GM19397 (cell line): ENCODE results near the gene ATP6V1F.

Source experiments
- ATAC-seq: cut with Tn5 transposase; IDR thresholded peaks from one replicate; pipeline ENCODE4 v1.9.1; 2021; ENCODE audit warnings: mild to moderate bottlenecking, moderate library complexity; ENCODE audit not compliant: unreplicated experiment

Gene ATP6V1F

GRCh38 chr7:128847721-128848211 lies 14.9 kb upstream of the ATP6V1F start:
- ATAC-seq, result no peak

DNA sequence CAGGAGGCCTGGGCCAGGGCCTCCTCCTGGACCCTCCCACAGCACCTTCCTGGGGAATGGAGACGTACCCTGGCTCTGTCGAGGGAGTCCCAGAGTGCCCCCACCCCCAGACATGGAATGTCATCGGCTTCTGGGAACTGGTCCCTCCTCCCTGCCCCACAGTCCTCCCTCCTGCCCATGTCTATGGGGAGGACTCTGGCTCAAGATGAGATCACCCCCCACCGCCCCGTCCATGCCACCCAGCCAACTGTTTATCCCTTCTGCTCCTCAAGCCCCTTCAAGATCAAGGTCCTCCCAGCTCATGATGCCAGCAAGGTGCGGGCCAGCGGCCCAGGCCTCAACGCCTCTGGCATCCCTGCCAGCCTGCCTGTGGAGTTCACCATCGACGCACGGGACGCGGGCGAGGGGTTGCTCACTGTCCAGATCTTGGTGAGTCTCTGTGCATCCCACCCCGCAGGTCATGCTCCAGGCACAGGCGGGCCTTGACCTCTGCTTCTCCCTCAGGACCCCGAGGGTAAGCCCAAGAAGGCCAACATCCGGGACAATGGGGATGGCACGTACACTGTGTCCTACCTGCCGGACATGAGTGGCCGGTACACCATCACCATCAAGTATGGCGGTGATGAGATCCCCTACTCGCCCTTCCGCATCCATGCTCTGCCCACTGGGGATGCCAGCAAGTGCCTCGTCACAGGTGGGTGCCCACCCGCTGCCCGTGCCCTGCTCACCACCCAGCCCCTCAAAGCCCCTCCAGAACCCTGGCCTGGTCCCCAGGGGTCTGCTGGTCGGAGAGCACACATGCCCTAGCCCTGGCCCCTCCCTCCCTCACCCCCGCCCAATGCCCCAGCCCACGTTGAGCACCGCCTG lies 14.1 kb upstream of the ATP6V1F start:
- ATAC-seq, result no peak

DNA sequence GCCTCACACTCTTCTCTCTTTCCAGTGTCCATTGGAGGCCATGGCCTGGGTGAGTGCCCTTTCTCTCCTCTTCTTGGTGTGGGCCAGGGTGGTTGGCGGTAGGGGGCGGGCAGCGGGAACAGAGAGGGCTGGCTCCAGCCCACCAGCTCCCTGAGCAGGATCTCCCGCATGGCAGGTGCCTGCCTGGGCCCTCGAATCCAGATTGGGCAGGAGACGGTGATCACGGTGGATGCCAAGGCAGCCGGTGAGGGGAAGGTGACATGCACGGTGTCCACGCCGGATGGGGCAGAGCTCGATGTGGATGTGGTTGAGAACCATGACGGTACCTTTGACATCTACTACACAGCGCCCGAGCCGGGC lies 13.5 kb upstream of the ATP6V1F start:
- no peak for ATAC-seq

- no peak for ATAC-seq
Observed at GRCh38 chr7:128849804-128850490, 12.7 kb upstream of the ATP6V1F start.

DNA sequence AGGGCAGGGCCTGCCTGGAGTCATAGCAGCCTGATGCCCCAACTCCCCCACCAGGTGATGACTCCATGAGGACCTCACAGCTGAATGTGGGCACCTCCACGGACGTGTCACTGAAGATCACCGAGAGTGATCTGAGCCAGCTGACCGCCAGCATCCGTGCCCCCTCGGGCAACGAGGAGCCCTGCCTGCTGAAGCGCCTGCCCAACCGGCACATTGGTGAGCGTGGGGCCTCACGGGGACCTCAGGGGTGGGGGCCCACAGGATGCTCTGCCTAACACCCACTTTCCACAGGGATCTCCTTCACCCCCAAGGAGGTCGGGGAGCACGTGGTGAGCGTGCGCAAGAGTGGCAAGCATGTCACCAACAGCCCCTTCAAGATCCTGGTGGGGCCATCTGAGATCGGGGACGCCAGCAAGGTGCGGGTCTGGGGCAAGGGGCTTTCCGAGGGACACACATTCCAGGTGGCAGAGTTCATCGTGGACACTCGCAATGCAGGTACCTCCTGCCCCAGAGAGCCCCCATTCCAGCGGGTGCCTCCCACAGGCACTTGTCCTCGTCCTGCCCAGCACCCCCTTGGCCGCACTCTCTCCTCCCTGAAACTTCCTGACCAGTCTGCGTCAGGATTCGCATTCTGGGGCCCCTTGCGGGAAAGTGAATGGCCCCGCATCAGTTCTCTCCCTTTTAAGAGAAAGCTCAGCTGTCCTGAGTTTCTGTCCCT lies 10.0 kb upstream of the ATP6V1F start:
- no peak for ATAC-seq

- ATAC-seq, result no peak
Observed at GRCh38 chr7:128853799-128854198, 8.9 kb upstream of the ATP6V1F start.

GRCh38 chr7:128854396-128854795 lies 8.3 kb upstream of the ATP6V1F start:
- no peak for ATAC-seq

DNA sequence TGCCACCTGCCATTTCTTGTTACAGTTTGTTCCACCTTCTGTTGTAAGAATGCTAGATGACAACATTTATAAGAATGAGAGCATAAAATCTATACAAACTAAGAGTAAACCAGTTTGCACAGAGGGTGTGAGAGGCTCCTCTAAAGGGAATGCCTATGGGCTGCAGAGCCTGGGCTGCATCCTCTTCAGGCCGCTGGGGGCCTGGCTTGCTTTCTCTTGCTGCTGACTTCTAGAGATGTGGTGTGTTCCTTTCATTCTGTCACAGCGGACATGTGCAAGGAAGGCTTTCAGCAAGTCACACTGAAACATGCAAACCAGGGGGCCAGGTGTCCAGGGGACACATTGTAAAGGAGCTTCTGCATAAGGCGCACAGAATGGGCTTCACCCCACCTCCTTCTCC lies 7.1 kb upstream of the ATP6V1F start:
- ATAC-seq, result no peak

- no peak for ATAC-seq
Observed at GRCh38 chr7:128856001-128856718, 6.5 kb upstream of the ATP6V1F start.

- ATAC-seq, result no peak
Observed at GRCh38 chr7:128858380-128859231, 4.0 kb upstream of the ATP6V1F start.

DNA sequence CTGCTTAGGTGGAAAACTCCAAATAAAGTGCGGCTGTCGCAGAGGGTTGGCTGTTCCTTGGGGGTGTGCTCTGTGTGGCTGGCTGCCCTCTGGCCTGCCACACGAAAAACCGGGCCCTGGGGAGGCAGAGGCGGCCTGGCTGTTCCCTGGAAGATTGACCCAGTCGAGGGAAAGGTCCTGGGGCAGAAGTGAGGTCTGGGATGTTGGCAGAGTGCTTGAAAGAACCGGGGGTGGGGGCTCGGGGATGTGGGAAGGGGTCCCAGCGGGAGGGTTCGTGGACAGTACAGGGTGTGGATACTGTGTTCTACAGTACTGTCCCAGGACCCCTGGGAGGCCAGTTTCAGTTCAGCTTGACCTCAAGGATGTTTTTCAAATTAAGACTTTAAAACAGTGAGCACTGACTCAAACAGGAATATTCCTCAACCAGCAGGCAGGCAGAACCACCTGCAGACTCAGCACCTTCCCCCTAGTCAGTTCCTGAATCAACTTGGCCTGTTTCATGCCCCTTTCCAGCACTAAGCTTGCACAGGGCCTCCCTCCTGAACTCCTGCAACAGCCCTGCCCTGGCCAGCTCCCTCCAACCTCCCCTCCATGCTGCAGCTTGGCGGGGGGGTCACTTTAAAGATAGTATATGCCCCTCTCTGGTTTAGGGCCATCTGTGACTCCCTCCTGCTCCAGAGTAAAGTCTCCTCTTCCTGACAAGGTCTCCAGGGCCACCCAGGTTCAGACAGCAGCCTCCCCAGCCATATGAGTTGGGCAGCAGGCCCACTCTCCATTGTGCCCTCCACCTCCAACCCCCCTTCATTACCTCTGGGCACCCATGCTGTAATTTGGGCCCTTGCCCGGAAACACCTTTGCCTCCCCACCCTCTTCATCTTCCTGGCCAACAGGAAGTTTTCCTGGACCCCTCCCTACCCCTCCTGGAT lies 3.2 kb upstream of the ATP6V1F start:
- ATAC-seq, result no peak

- no peak for ATAC-seq
Observed at GRCh38 chr7:128860158-128861073, 2.2 kb upstream of the ATP6V1F start.

- ATAC-seq, result no peak
Observed at GRCh38 chr7:128861957-128862570, 592 bp upstream of the ATP6V1F start.

DNA sequence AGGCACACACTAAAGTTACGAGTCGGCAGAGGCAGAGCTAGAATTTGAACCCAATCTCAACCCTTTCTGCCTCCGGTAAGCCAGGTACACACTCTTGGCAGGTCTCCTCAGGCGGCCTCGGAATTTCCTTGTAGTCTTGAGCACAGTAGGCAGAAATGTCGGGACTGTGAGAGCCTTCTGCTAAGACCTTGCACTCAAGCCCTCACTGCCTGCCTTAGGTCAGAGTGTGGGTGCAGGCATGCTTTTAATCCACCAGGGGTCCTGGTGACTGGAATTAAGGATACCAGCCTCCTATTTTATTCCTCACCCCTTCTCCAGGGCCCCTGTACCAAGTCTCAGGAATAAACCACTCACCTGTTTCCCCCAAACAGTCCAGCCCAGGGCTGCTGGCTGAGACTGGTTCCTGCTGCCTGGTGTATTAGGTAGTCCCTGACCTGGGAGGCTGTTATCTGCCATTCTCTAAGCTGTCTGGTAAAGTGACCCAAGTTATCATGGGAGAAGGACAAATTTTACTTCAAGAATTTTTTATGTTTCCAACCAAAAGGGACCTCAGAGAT lies 855 bp downstream of the ATP6V1F start:
- ATAC-seq, result peak; percentile 32

DNA sequence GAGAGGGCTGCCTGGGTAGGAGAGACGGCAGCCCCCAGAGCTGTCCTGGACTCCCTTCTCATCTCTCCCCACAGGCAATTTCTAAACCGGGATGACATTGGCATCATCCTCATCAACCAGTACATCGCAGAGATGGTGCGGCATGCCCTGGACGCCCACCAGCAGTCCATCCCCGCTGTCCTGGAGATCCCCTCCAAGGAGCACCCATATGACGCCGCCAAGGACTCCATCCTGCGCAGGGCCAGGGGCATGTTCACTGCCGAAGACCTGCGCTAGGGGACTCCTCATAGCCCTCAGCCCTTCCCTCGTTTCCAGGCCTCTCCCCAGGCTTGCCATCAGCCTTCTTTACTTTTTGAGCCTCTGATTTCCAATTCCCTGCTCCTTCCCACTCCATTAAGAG lies 2.6 kb downstream of the ATP6V1F start:
- ATAC-seq, result no peak

GRCh38 chr7:128865996-128866877 lies 3.6 kb downstream of the ATP6V1F start:
- no peak for ATAC-seq
